ENCODE results near the gene LINC00237. TPM values are rescaled to one million over a fixed set of nuclear protein-coding genes. Genes with fewer than 3 reads are reported as not detected.

LINC00237 gene
- total and polyA plus RNA-seq, 10 donors: 0.05 TPM; not detected in 9

- Histone ChIP-seq H3K9me3 (no peaks in the 10 kb centered on the region), H3K27me3 (replicated peaks in 1 of 7) (no peaks in the 10 kb centered on the region), H3K4me1 (no peaks in the 10 kb centered on the region), H3K36me3 (peaks cover 0 to 59% (median 8%) of the 10 kb centered on the region in 6 donors), H3K4me3 (no peak overlapping the region), H3K27ac (no peak overlapping the region)
- intact Hi-C loops (cut with DNase I; ENCODE audit: low total_unique reads): no loop called here
- TF ChIP-seq CTCF (IDR thresholded peaks at IDR 0.05 in 8 of 11, conservative IDR thresholded peaks at IDR 0.05 in 3 of 11) (no peak), POLR2AphosphoS5 (IDR thresholded peaks at IDR 0.05) (no peak), POLR2A (IDR thresholded peaks at IDR 0.05) (no peak)
- 89 to 93% (median 90%) methylated on average over 7 of the region's 7 CpGs for WGBS, 5 donors
- no peak for DNase-seq
Measured at GRCh38 chr20:21143194-21143890, 37.2 kb upstream of the LINC00237 start.

- Histone ChIP-seq H3K27ac (no peak overlapping the region), H3K4me3 (no peak overlapping the region), H3K4me1 (no peaks in the 10 kb centered on the region), H3K27me3 (replicated peaks in 1 of 7) (no peaks in the 10 kb centered on the region), H3K36me3 (peaks cover 0 to 61% (median 7%) of the 10 kb centered on the region in 6 donors), H3K9me3 (no peaks in the 10 kb centered on the region)
- no peak for TF ChIP-seq CTCF (IDR thresholded peaks at IDR 0.05 in 8 of 11, conservative IDR thresholded peaks at IDR 0.05 in 3 of 11)
- no peak for TF ChIP-seq POLR2A (IDR thresholded peaks at IDR 0.05)
- TF ChIP-seq POLR2AphosphoS5 (IDR thresholded peaks at IDR 0.05): no peak
- 87 to 96% (median 92%) methylated on average over 5 of the region's 5 CpGs for WGBS, 5 donors
- no peak for DNase-seq
- intact Hi-C loops (cut with DNase I; ENCODE audit: low total_unique reads): no loop called here
Measured at GRCh38 chr20:21141825-21142224, 35.7 kb upstream of the LINC00237 start.

GRCh38 chr20:21139881-21140566 is 33.9 kb upstream of the LINC00237 start:
- Histone ChIP-seq H3K36me3 (peaks cover 0 to 67% (median 12%) of the 10 kb centered on the region in 6 donors), H3K27ac (no peak overlapping the region), H3K4me3 (no peak overlapping the region), H3K27me3 (replicated peaks in 1 of 7) (no peaks in the 10 kb centered on the region), H3K4me1 (no peaks in the 10 kb centered on the region), H3K9me3 (no peaks in the 10 kb centered on the region)
- no peak for DNase-seq
- 54 to 94% (median 79%) methylated on average over 3 of the region's 3 CpGs for WGBS, 5 donors
- no peak for TF ChIP-seq POLR2A (IDR thresholded peaks at IDR 0.05)
- no peak for TF ChIP-seq CTCF (IDR thresholded peaks at IDR 0.05 in 8 of 11, conservative IDR thresholded peaks at IDR 0.05 in 3 of 11)
- no peak for TF ChIP-seq POLR2AphosphoS5 (IDR thresholded peaks at IDR 0.05)
- intact Hi-C loops (cut with DNase I; ENCODE audit: low total_unique reads): no loop called here

DNA sequence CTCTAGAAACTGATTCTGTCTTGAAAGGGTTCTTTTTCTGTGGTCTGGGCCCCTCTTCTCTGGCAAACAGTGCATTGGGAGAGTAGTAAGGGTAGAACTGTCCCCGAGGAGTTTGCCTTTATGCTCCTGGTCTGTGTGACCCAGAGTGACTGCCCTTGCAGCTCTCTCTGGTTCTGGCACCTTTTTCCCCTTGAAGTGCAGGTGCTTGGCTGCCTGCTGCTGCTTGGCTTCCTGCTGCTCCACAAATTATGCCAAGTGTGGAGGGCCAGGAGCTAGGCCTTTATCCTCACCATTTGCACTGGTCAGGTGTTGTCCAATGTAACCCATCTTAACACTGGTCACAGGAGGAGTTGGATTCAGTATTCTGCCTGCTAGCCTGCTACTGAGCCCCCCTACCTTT is 30.9 kb upstream of the LINC00237 start:
- DNase-seq: no peak
- 50 to 95% (median 78%) methylated on average over 1 of the region's 1 CpG for WGBS, 5 donors
- Histone ChIP-seq H3K27ac (no peak overlapping the region), H3K36me3 (peaks cover 3 to 91% (median 19%) of the 10 kb centered on the region in 6 donors), H3K4me3 (no peak overlapping the region), H3K4me1 (no peaks in the 10 kb centered on the region), H3K9me3 (no peaks in the 10 kb centered on the region), H3K27me3 (replicated peaks in 1 of 7) (no peaks in the 10 kb centered on the region)
- TF ChIP-seq POLR2AphosphoS5 (IDR thresholded peaks at IDR 0.05): no peak
- no peak for TF ChIP-seq CTCF (IDR thresholded peaks at IDR 0.05 in 8 of 11, conservative IDR thresholded peaks at IDR 0.05 in 3 of 11)
- no peak for TF ChIP-seq POLR2A (IDR thresholded peaks at IDR 0.05)
- intact Hi-C loops (cut with DNase I; ENCODE audit: low total_unique reads): no loop called here
